ENCODE measurements around the gene TTC13. TPM values are rescaled to one million over a fixed set of nuclear protein-coding genes. Genes with fewer than 3 reads are reported as not detected.

The TTC13 gene
- total RNA-seq, 1 experiment from 2014 or later, result 12.3 TPM

DNA sequence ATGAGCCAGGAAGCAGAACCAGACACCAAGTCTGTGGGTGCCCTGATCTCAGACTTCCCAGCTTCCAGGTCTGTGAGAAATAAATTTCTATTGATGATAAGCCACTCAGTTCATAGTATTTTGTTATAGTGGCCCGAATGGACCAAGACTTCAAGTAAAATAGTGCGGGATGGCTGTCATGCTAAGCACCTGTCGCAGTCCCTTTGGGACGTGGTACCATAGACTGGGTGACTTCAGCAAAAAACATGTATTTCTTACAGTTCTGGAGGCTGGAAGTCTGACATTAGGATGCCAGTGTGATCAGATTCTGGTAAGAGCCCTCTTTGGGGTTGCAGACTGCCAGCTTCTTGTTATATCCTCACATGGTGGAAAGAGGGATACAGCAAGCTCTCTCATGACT, 107.7 kb downstream of the TTC13 start:
- no TSS peak for BruUV-seq (replicated peaks)
- no peaks in the 10 kb centered on the region for H3K9me2 ChIP-seq (ENCODE audit: insufficient read depth)
- H3K27ac ChIP-seq (ENCODE audit: low read depth, low read length), result no peak overlapping the region
- H3K9me3 ChIP-seq (ENCODE audit: control insufficient read depth in 1 of 2, insufficient read depth in 1 of 2, low read depth in 1 of 2, low read length in 2 of 2), result no peaks in the 10 kb centered on the region
- ATAC-seq, result no peak
- intact Hi-C loops (cut with micrococcal nuclease), result no loop called here
- peaks cover 5 to 34% of the 10 kb centered on the region in 2 experiments for H3K4me1 ChIP-seq (ENCODE audit: control insufficient read depth in 1 of 2, insufficient read depth in 2 of 2, low read length in 2 of 2)
- ChIA-PET RAD21 (ENCODE audit: low non-redundant PET in 1 of 2, low total read pairs in 2 of 2, uncharacterized antibody in 2 of 2, unreplicated experiment in 2 of 2) (no interaction called here), POLR2A (no interaction called here), CTCF (no interaction called here)
- no peaks in the 10 kb centered on the region for H4K20me1 ChIP-seq (ENCODE audit: insufficient read depth)
- H3K27me3 ChIP-seq (ENCODE audit: insufficient read depth, low read length), result no peaks in the 10 kb centered on the region
- H3K4me3 ChIP-seq (replicated peaks in 1 of 2; ENCODE audit: low read depth in 1 of 2, low read length in 2 of 2), result no peak overlapping the region
- H3K9ac ChIP-seq (ENCODE audit: low read length), result no peak overlapping the region
- H2AFZ ChIP-seq (ENCODE audit: low read depth, low read length, poor library complexity, severe bottlenecking), result no peak overlapping the region
- peaks cover 23% of the 10 kb centered on the region for H3K79me2 ChIP-seq (ENCODE audit: insufficient read depth, low read length)
- H3K36me3 ChIP-seq (ENCODE audit: control insufficient read depth in 1 of 2, insufficient read depth in 2 of 2, low read length in 2 of 2), result no peaks in the 10 kb centered on the region
- H3K4me2 ChIP-seq (ENCODE audit: low read length), result no peak overlapping the region
- no peak for DNase-seq (ENCODE audit: low read depth, low spot score)
- TF ChIP-seq, protein P1, sequence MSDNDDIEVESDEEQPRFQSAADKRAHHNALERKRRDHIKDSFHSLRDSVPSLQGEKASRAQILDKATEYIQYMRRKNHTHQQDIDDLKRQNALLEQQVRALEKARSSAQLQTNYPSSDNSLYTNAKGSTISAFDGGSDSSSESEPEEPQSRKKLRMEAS (IDR thresholded peaks at IDR 0.05), result no peak
- TF ChIP-seq EZH2phosphoT487 (IDR thresholded peaks at IDR 0.05; ENCODE audit: borderline replicate concordance), result no peak
- TF ChIP-seq POLR2AphosphoS5 (IDR thresholded peaks at IDR 0.05; ENCODE audit: low read depth, low read length), result no peak
- no peak for TF ChIP-seq YY1 (IDR thresholded peaks at IDR 0.05; ENCODE audit: extremely low read depth, insufficient replicate concordance, low read depth, low read length)
- no peak for TF ChIP-seq RAD21 (IDR thresholded peaks at IDR 0.05; ENCODE audit: low read depth)
- TF ChIP-seq ZBTB33 (IDR thresholded peaks at IDR 0.05; ENCODE audit: extremely low read depth, insufficient replicate concordance, low read length), result no peak
- no peak for TF ChIP-seq EGR1 (IDR thresholded peaks at IDR 0.05; ENCODE audit: low read depth)
- TF ChIP-seq, protein P2, sequence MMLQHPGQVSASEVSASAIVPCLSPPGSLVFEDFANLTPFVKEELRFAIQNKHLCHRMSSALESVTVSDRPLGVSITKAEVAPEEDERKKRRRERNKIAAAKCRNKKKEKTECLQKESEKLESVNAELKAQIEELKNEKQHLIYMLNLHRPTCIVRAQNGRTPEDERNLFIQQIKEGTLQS (IDR thresholded peaks at IDR 0.05), result no peak
- TF ChIP-seq CEBPB (IDR thresholded peaks at IDR 0.05; ENCODE audit: low read depth), result no peak
